Glutamatergic neuron (in vitro differentiated cells): ENCODE data around the gene PSME3IP1. TPM values are rescaled to one million over a fixed set of nuclear protein-coding genes. Genes with fewer than 3 reads are reported as not detected.

ENCODE experiments used
- DNase-seq: peaks from one replicate; pipeline ENCODE4 v3.0.0; 2022
- H3K27ac Mint-ChIP-seq: one replicate; pipeline ENCODE4 v1.8.0; 2020; ENCODE audit warnings: mild to moderate bottlenecking, mixed read lengths, inconsistent platforms; ENCODE audit not compliant: unreplicated experiment
- H3K27me3 Mint-ChIP-seq: one replicate; pipeline ENCODE4 v1.8.0; 2020; ENCODE audit warnings: mild to moderate bottlenecking, moderate library complexity, mixed read lengths, inconsistent platforms; ENCODE audit not compliant: unreplicated experiment
- H3K36me3 Mint-ChIP-seq: one replicate; pipeline ENCODE4 v1.8.0; 2020; ENCODE audit warnings: mild to moderate bottlenecking, mixed read lengths, inconsistent platforms; ENCODE audit not compliant: unreplicated experiment
- H3K4me1 Mint-ChIP-seq: one replicate; pipeline ENCODE4 v1.8.0; 2020; ENCODE audit warnings: mild to moderate bottlenecking, low read depth, mixed read lengths, inconsistent platforms; ENCODE audit not compliant: unreplicated experiment
- H3K4me3 Mint-ChIP-seq: one replicate; pipeline ENCODE4 v1.8.0; 2020; ENCODE audit warnings: mild to moderate bottlenecking, mixed read lengths, inconsistent platforms; ENCODE audit not compliant: unreplicated experiment
- H3K9me3 Mint-ChIP-seq: one replicate; pipeline ENCODE4 v1.8.0; 2020; ENCODE audit warnings: mild to moderate bottlenecking, moderate library complexity, mixed read lengths, inconsistent platforms; ENCODE audit not compliant: unreplicated experiment
- total RNA-seq: library from RNA; stranded (reverse); fragmentation: NEBNext Ultra II Directional; extraction: Animal tissue kit (Norgen Biotek cat#: 25700); gene quantifications from one replicate; pipeline ENCODE4 v1.2.1, GENCODE V29; 2021; ENCODE audit not compliant: unreplicated experiment
- TF ChIP-seq, protein P1 (sequence below): fragments of 200-600 bp; sonication (generic); IDR thresholded peaks from one replicate; pipeline ENCODE4 v1.5.0; 2021; ENCODE audit not compliant: partially characterized antibody, unreplicated experiment

PSME3IP1 gene
- total RNA-seq, 1 donor from 2014 or later, result 124 TPM

- Mint-ChIP-seq H3K27me3 (peaks cover 2% of the 10 kb centered on the region), H3K27ac (no peak overlapping the region), H3K9me3 (no peaks in the 10 kb centered on the region), H3K4me1 (peaks cover 2% of the 10 kb centered on the region), H3K36me3 (no peaks in the 10 kb centered on the region), H3K4me3 (no peak overlapping the region)
- TF ChIP-seq, protein P1, sequence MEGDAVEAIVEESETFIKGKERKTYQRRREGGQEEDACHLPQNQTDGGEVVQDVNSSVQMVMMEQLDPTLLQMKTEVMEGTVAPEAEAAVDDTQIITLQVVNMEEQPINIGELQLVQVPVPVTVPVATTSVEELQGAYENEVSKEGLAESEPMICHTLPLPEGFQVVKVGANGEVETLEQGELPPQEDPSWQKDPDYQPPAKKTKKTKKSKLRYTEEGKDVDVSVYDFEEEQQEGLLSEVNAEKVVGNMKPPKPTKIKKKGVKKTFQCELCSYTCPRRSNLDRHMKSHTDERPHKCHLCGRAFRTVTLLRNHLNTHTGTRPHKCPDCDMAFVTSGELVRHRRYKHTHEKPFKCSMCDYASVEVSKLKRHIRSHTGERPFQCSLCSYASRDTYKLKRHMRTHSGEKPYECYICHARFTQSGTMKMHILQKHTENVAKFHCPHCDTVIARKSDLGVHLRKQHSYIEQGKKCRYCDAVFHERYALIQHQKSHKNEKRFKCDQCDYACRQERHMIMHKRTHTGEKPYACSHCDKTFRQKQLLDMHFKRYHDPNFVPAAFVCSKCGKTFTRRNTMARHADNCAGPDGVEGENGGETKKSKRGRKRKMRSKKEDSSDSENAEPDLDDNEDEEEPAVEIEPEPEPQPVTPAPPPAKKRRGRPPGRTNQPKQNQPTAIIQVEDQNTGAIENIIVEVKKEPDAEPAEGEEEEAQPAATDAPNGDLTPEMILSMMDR, result no peak
- DNase-seq, result no peak
Observed at GRCh38 chr16:57179215-57179828, 6.5 kb downstream of the PSME3IP1 start.

DNA sequence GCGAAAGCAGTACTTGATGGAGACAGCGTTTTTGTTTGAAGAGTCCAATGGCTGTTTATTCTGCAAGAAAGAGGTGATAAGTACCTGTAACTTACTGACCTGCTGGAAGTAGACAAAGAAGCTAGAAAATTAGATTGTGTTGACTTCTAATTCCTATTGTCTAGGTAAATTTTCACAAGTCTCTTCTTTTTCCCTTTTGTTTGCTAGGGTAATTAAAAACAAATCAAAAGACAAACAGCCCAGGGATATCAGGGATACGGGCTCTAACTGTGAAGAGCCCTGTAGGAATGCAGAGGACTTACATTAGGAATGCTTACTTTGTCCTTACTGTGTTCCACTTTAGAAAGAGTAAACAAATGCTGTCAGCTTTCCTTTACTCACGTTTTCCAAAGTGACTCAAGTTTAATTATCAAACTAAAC, 7.0 kb downstream of the PSME3IP1 start:
- H3K27ac Mint-ChIP-seq, result no peak overlapping the region
- no peaks in the 10 kb centered on the region for H3K4me1 Mint-ChIP-seq
- no peak for DNase-seq
- H3K36me3 Mint-ChIP-seq, result no peaks in the 10 kb centered on the region
- no peaks in the 10 kb centered on the region for H3K9me3 Mint-ChIP-seq
- H3K4me3 Mint-ChIP-seq, result no peak overlapping the region
- peaks cover 2% of the 10 kb centered on the region for H3K27me3 Mint-ChIP-seq
- TF ChIP-seq, protein P1, result no peak

DNA sequence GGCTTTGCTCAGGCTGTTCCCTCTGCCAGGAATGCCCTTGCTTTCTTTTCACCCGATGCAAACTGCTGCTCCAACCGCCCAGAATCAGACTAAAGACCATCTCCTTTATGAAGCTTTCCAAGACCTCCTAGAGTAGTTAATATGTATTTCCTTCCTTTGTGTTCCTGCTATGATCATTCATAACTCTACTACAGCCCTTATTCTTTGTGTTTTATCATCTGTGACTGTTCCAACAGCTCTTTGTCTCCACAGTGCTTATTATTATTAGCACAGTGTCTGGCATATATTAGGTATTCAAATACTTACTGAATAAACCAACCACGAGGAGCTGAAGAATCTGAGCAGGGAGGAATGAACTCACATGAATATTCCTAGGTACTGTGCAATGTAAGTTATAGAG, 7.6 kb downstream of the PSME3IP1 start:
- H3K4me3 Mint-ChIP-seq, result no peak overlapping the region
- no peak overlapping the region for H3K27ac Mint-ChIP-seq
- peaks cover 2% of the 10 kb centered on the region for H3K27me3 Mint-ChIP-seq
- no peak for DNase-seq
- no peaks in the 10 kb centered on the region for H3K4me1 Mint-ChIP-seq
- TF ChIP-seq, protein P1, result no peak
- no peaks in the 10 kb centered on the region for H3K9me3 Mint-ChIP-seq
- H3K36me3 Mint-ChIP-seq, result no peaks in the 10 kb centered on the region

GRCh38 chr16:57175896-57176295, 9.9 kb downstream of the PSME3IP1 start:
- Mint-ChIP-seq H3K4me1 (no peaks in the 10 kb centered on the region), H3K27ac (no peak overlapping the region), H3K9me3 (no peaks in the 10 kb centered on the region), H3K4me3 (no peak overlapping the region), H3K36me3 (no peaks in the 10 kb centered on the region), H3K27me3 (peaks cover 2% of the 10 kb centered on the region)
- no peak for DNase-seq
- TF ChIP-seq, protein P1, result no peak

- H3K4me3 Mint-ChIP-seq, result no peak overlapping the region
- no peak overlapping the region for H3K27ac Mint-ChIP-seq
Observed at GRCh38 chr16:57172721-57173290, 13.0 kb downstream of the PSME3IP1 start.

More at GRCh38 chr16:57172721-57173290, 13.0 kb downstream of the PSME3IP1 start:
- Mint-ChIP-seq H3K36me3 (no peaks in the 10 kb centered on the region), H3K27me3 (no peaks in the 10 kb centered on the region), H3K4me1 (no peaks in the 10 kb centered on the region), H3K9me3 (no peaks in the 10 kb centered on the region)
- DNase-seq, result no peak
- TF ChIP-seq, protein P1, result no peak
